ENCODE measurements around the gene SLC66A3. TPM values are rescaled to one million over a fixed set of nuclear protein-coding genes. Genes with fewer than 3 reads are reported as not detected.

SLC66A3 gene
- total and polyA plus RNA-seq, 9 donors, result 10.5 to 17.0 (median 12.7) TPM

DNA sequence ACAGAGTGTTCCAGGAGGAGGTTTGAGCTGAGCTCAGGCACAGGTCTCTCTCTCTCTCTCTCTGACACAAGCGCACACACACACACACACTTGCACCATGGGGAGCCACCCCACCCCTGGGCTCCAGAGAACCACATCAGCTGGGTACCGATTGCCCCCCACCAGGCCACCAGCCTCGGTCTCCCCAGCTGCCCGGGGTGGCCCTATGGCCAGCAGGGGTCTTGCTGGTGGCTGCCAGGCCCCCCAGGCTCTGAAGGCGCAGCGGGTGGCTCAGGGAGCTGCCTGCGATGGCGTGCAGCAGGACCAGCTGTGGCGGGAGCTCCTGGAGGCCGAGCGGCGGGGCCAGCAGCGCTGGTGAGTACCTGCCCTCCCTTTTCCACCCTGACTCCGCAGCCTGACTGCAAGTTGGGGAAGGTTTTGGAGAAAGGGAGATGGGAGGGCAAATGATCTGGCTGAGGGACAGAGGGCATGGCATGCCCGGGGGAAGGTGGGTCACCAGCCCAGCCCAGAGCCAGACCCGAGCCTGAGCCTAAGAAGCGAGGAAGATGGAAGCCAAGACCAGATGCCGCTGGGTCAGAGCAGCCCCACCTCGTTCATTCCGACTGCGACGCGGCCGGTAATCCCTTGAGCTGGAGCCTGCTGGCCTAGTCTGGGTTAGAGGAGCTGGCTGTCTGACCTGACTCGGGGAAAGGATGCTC, 21.9 kb upstream of the SLC66A3 start:
- Histone ChIP-seq H3K36me3 (ENCODE audit: control insufficient read depth, insufficient read depth, low read length) (no peaks in the 10 kb centered on the region), H3K27me3 (ENCODE audit: control insufficient read depth, insufficient read depth, low read length) (peaks cover 6% of the 10 kb centered on the region), H3K4me1 (ENCODE audit: control insufficient read depth, insufficient read depth, low read length) (peaks cover 26% of the 10 kb centered on the region), H3K9me3 (replicated peaks; ENCODE audit: control insufficient read depth, low read depth, low read length) (no peaks in the 10 kb centered on the region), H3K4me3 (ENCODE audit: low read length) (peak overlapping the region; percentile 47), H3K27ac (ENCODE audit: low read length) (no peak overlapping the region)
- 4% methylated on average over 16 of the region's 25 CpGs for WGBS (ENCODE audit: insufficient coverage)
- peak; percentile 46 for DNase-seq

DNA sequence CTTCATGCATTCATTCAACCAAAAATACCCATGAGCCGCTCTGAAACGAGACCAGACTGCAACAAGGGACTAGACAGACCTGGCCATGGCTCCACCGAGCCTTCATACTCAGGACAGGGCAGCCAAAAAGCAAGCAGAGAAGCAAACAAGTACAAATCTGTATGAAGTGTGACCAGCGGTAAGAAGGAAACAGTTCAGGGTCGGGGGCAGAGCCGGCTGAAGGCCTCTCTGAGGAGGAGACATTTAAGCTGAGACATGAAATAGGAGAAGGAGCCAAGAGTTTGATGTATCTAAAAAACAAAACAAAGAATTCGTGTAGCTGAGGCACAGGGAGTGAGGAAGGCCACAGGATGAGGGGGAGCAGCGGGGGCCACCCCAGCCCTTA, 21.3 kb upstream of the SLC66A3 start:
- peaks cover 26% of the 10 kb centered on the region for H3K4me1 ChIP-seq (ENCODE audit: control insufficient read depth, insufficient read depth, low read length)
- no peaks in the 10 kb centered on the region for H3K9me3 ChIP-seq (replicated peaks; ENCODE audit: control insufficient read depth, low read depth, low read length)
- peaks cover 6% of the 10 kb centered on the region for H3K27me3 ChIP-seq (ENCODE audit: control insufficient read depth, insufficient read depth, low read length)
- H3K36me3 ChIP-seq (ENCODE audit: control insufficient read depth, insufficient read depth, low read length), result no peaks in the 10 kb centered on the region
- 38% methylated on average over 7 of the region's 8 CpGs for WGBS (ENCODE audit: insufficient coverage)
- DNase-seq, result no peak
- no peak overlapping the region for H3K27ac ChIP-seq (ENCODE audit: low read length)
- H3K4me3 ChIP-seq (ENCODE audit: low read length), result no peak overlapping the region

DNA sequence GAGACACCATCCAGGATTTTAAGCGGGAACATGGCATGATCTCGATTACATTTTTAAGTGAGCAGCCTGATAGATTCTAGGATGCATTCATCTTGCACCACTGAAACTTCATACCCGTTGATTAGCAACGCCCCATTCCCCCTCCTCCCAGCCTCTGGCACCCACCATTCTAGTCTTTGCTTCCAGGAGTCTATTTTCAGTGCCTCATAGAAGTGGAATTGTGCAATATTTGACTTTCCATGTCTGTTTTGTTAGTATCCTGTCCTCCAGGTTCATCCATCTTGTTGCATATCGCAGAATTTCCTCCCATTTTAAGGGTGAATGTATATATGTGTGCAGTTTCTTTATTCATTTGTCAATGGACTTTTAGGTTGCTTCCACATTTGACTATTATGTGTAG, 20.9 kb upstream of the SLC66A3 start:
- 69% methylated on average over 2 of the region's 5 CpGs for WGBS (ENCODE audit: insufficient coverage)

DNA sequence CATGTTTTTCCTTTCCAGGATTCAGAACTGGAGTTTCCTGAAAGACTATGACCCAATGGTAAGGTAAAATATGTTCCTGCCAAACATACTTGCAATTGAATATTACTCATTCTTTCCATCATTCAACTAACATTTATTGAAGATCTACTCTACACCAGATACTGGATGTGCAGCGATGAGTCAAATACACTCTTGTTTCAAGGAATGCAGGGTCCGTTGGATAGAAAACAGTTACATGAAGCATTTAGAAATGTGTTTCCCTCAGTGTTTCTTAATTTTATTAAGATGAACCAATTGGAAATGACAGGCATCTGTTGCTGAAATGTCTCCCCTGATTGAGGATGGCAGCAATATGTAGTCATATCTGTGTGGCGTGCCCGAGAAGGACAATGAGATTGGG, 14.8 kb upstream of the SLC66A3 start:
- no peaks in the 10 kb centered on the region for H3K36me3 ChIP-seq (ENCODE audit: control insufficient read depth, insufficient read depth, low read length)
- 40% methylated on average over 1 of the region's 4 CpGs for WGBS (ENCODE audit: insufficient coverage)
- peaks cover under 1% of the 10 kb centered on the region for H3K9me3 ChIP-seq (replicated peaks; ENCODE audit: control insufficient read depth, low read depth, low read length)
- DNase-seq, result peak; percentile 46
- H3K27me3 ChIP-seq (ENCODE audit: control insufficient read depth, insufficient read depth, low read length), result peaks cover 8% of the 10 kb centered on the region
- no peak overlapping the region for H3K4me3 ChIP-seq (ENCODE audit: low read length)
- H3K4me1 ChIP-seq (ENCODE audit: control insufficient read depth, insufficient read depth, low read length), result no peaks in the 10 kb centered on the region
- H3K27ac ChIP-seq (ENCODE audit: low read length), result no peak overlapping the region

More for the DNA sequence above, 20.9 kb upstream of the SLC66A3 start:
- no peak for DNase-seq
- no peaks in the 10 kb centered on the region for H3K9me3 ChIP-seq (replicated peaks; ENCODE audit: control insufficient read depth, low read depth, low read length)
- H3K4me1 ChIP-seq (ENCODE audit: control insufficient read depth, insufficient read depth, low read length), result peaks cover 26% of the 10 kb centered on the region
- no peak overlapping the region for H3K4me3 ChIP-seq (ENCODE audit: low read length)
- no peaks in the 10 kb centered on the region for H3K36me3 ChIP-seq (ENCODE audit: control insufficient read depth, insufficient read depth, low read length)
- H3K27ac ChIP-seq (ENCODE audit: low read length), result no peak overlapping the region
- H3K27me3 ChIP-seq (ENCODE audit: control insufficient read depth, insufficient read depth, low read length), result peaks cover 6% of the 10 kb centered on the region

DNA sequence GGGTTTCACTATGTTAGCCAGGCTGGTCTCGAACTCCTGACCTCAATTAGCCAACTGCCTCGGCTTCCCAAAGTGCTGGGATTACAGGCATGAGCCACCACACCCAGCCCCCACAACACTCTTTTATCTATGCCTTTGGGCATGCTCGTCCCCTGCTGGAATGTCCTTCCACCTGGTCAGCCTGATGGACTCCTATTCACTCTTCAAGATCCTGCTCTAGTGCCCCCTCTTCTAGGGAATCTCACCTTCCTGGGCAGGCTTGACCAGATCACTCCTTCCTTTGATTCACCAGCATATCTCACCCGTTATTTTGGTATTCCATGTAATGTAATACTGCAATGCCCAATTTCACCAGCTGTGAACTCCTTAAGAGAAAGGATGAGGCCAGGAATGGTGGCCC, 13.9 kb upstream of the SLC66A3 start:
- Histone ChIP-seq H3K9me3 (replicated peaks; ENCODE audit: control insufficient read depth, low read depth, low read length) (peaks cover 3% of the 10 kb centered on the region), H3K36me3 (ENCODE audit: control insufficient read depth, insufficient read depth, low read length) (no peaks in the 10 kb centered on the region), H3K4me1 (ENCODE audit: control insufficient read depth, insufficient read depth, low read length) (no peaks in the 10 kb centered on the region), H3K4me3 (ENCODE audit: low read length) (no peak overlapping the region), H3K27ac (ENCODE audit: low read length) (no peak overlapping the region), H3K27me3 (ENCODE audit: control insufficient read depth, insufficient read depth, low read length) (peaks cover 8% of the 10 kb centered on the region)
- 68% methylated on average over 3 of the region's 4 CpGs for WGBS (ENCODE audit: insufficient coverage)
- no peak for DNase-seq

DNA sequence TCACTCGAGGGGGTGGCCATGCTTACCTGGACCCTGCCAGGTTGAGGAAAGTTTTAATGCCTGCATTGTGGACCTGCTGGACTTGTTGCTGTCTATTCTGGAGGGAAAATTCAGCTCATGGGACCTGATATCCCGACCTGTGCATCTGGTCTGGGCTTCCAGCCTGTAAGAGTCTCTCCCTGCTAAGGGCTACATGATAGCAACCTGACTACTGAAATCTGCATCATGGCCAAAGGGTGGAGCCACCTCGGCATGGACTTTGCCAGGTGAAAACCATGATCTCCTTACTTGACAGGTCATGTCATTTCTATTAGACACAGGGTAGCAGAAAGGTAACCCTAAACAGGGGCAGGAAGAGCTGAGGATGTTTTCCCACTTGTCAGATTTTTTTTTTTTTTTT, 12.9 kb upstream of the SLC66A3 start:
- Histone ChIP-seq H3K27me3 (ENCODE audit: control insufficient read depth, insufficient read depth, low read length) (peaks cover 5% of the 10 kb centered on the region), H3K27ac (ENCODE audit: low read length) (no peak overlapping the region), H3K9me3 (replicated peaks; ENCODE audit: control insufficient read depth, low read depth, low read length) (peaks cover 3% of the 10 kb centered on the region), H3K4me1 (ENCODE audit: control insufficient read depth, insufficient read depth, low read length) (no peaks in the 10 kb centered on the region), H3K36me3 (ENCODE audit: control insufficient read depth, insufficient read depth, low read length) (no peaks in the 10 kb centered on the region), H3K4me3 (ENCODE audit: low read length) (no peak overlapping the region)
- DNase-seq, result no peak
- WGBS (ENCODE audit: insufficient coverage), result 86% methylated on average over 1 of the region's 3 CpGs

DNA sequence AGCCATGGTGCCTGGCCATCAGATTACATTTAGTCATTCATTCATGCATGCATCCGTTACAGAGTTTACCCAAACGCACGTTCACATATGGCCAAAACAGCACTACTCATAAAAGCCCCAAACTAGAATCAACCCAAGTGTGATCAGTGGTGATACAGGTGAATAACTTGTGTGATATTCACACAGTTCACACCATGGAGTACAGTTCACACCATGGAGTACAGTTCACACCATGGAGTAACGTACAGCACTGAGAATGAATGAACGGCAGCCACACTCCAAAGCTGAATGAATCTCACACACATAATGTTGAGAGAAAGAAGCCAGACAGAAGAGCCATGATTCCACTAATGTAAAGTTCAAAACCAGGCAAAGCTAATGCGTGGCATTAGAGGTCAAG, 12.3 kb upstream of the SLC66A3 start:
- no peaks in the 10 kb centered on the region for H3K36me3 ChIP-seq (ENCODE audit: control insufficient read depth, insufficient read depth, low read length)
- H3K27ac ChIP-seq (ENCODE audit: low read length), result no peak overlapping the region
- peaks cover 5% of the 10 kb centered on the region for H3K9me3 ChIP-seq (replicated peaks; ENCODE audit: control insufficient read depth, low read depth, low read length)
- peaks cover 6% of the 10 kb centered on the region for H3K27me3 ChIP-seq (ENCODE audit: control insufficient read depth, insufficient read depth, low read length)
- no CpG with 5 or more reads among the region's 6 CpGs for WGBS (ENCODE audit: insufficient coverage)
- H3K4me3 ChIP-seq (ENCODE audit: low read length), result no peak overlapping the region
- H3K4me1 ChIP-seq (ENCODE audit: control insufficient read depth, insufficient read depth, low read length), result no peaks in the 10 kb centered on the region
- no peak for DNase-seq

DNA sequence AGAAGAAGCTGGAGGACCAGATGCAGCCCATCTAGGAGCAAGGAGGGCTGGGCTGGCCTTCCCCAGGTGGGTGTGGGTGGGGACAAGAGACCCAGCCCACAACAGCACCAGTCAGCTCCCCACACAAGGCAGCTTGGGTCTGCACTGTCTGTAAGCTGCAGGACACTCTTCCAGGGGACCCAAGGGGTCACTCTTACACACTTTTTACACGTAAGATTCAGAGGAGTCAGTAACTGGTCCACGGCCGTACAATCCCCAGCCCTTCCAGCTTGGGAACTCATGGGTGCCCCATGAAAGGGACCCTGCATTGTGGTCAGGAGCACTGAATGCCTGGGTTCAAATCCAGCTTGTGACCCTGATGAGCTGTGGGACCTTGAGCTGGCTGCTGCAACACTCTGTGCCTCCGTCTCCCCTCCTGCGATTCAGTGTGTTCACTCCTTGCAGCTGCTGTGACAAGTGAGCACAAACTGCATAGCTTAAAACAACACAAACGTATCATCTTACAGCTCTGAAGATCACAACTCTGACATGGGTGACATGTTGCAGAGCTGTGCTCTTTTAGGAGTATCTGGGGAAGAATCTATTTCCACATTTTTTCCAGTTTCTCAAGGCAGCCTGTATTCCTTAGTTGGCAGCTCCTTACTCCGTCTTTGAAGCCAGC, 11.1 kb upstream of the SLC66A3 start:
- WGBS (ENCODE audit: insufficient coverage), result 59% methylated on average over 5 of the region's 7 CpGs
- peaks cover 5% of the 10 kb centered on the region for H3K9me3 ChIP-seq (replicated peaks; ENCODE audit: control insufficient read depth, low read depth, low read length)
- no peak overlapping the region for H3K4me3 ChIP-seq (ENCODE audit: low read length)
- no peaks in the 10 kb centered on the region for H3K4me1 ChIP-seq (ENCODE audit: control insufficient read depth, insufficient read depth, low read length)
- H3K27me3 ChIP-seq (ENCODE audit: control insufficient read depth, insufficient read depth, low read length), result peaks cover 6% of the 10 kb centered on the region
- no peak overlapping the region for H3K27ac ChIP-seq (ENCODE audit: low read length)
- no peaks in the 10 kb centered on the region for H3K36me3 ChIP-seq (ENCODE audit: control insufficient read depth, insufficient read depth, low read length)
- DNase-seq, result no peak

DNA sequence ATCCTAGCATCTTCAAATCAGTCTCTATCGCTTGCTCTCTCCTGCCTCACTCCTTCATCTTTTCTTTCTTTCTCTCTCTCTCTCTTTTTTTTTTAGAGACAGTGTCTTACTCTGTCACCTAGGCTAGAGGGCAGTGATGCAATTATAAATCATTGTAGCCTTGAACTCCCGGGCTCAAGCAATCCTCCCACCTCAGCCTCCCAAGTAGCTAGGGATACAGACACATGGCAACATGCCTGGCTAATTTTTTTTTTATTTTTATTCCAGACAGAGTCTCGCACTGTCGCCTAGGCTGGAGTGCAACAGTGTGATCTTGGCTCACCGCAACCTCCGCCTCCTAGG, 10.6 kb upstream of the SLC66A3 start:
- H3K9me3 ChIP-seq (replicated peaks; ENCODE audit: control insufficient read depth, low read depth, low read length), result peaks cover 5% of the 10 kb centered on the region
- peaks cover 6% of the 10 kb centered on the region for H3K27me3 ChIP-seq (ENCODE audit: control insufficient read depth, insufficient read depth, low read length)
- no peak for DNase-seq
- no peak overlapping the region for H3K4me3 ChIP-seq (ENCODE audit: low read length)
- 93% methylated on average over 4 of the region's 6 CpGs for WGBS (ENCODE audit: insufficient coverage)
- H3K4me1 ChIP-seq (ENCODE audit: control insufficient read depth, insufficient read depth, low read length), result no peaks in the 10 kb centered on the region
- H3K36me3 ChIP-seq (ENCODE audit: control insufficient read depth, insufficient read depth, low read length), result no peaks in the 10 kb centered on the region
- no peak overlapping the region for H3K27ac ChIP-seq (ENCODE audit: low read length)

DNA sequence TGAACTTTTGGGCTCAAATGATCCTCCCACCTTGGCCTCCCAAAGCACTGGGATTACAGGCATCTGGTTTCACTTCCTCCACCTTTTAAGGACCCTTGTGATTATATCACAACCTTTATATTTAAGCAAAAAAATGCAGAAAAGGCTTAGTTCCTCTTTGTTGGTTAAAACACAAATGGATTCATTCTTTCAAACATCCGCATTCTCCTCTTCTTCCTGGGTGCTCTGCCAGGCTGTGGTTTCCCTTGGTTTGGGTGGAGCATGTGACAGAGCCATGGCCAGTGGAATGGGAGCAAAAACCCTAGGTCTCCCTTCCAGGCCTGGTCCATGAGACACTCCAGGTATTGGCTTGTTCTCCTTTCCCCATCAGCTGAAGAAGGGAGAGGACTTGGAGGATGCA, 9.9 kb upstream of the SLC66A3 start:
- Histone ChIP-seq H3K4me1 (ENCODE audit: control insufficient read depth, insufficient read depth, low read length) (no peaks in the 10 kb centered on the region), H3K36me3 (ENCODE audit: control insufficient read depth, insufficient read depth, low read length) (no peaks in the 10 kb centered on the region), H3K27ac (ENCODE audit: low read length) (no peak overlapping the region), H3K27me3 (ENCODE audit: control insufficient read depth, insufficient read depth, low read length) (peaks cover 6% of the 10 kb centered on the region), H3K4me3 (ENCODE audit: low read length) (no peak overlapping the region), H3K9me3 (replicated peaks; ENCODE audit: control insufficient read depth, low read depth, low read length) (peaks cover 5% of the 10 kb centered on the region)
- no peak for DNase-seq
- WGBS (ENCODE audit: insufficient coverage), result no CpG with 5 or more reads among the region's 1 CpG

Measured in muscle of leg (tissue), 11 donors.